Stimulated activated CD4-positive, alpha-beta T cell treated with anti-CD3 and anti-CD28 coated beads, Interleukin-1b, Interleukin-23, amount 100 ng/mL, for 48 hours (primary cell): ENCODE data around the gene DPAGT1.
A peak's percentile ranks its signal among the peaks of the same experiment; 100 is the strongest.
"Not testable (repeated sequence)": the region's sequence is repeated elsewhere in the genome, so short reads cannot be mapped to it uniquely, and the experiment has no call there.

Experiments
- DNase-seq: peaks from one replicate; pipeline ENCODE4 v3.0.0-alpha.2; 2020

The DPAGT1 gene

GRCh38 chr11:119093942-119094815 is 7.5 kb downstream of the DPAGT1 start:
- peak; percentile 45 for DNase-seq

- DNase-seq, result no peak
Observed at GRCh38 chr11:119092880-119093842, 8.5 kb downstream of the DPAGT1 start.

GRCh38 chr11:119091966-119092879 is 9.4 kb downstream of the DPAGT1 start:
- no peak for DNase-seq

GRCh38 chr11:119091178-119091577 is 10.5 kb downstream of the DPAGT1 start:
- no peak for DNase-seq

- no peak for DNase-seq
Observed at GRCh38 chr11:119089319-119089718, 12.3 kb downstream of the DPAGT1 start.

- DNase-seq, result no peak
Observed at GRCh38 chr11:119088406-119088805, 13.2 kb downstream of the DPAGT1 start.

- no peak for DNase-seq
Observed at GRCh38 chr11:119087747-119088241, 13.9 kb downstream of the DPAGT1 start.

- DNase-seq, result no peak
Observed at GRCh38 chr11:119087123-119087522, 14.5 kb downstream of the DPAGT1 start.

- peak; percentile 49 for DNase-seq
Observed at GRCh38 chr11:119085437-119085847, 16.2 kb downstream of the DPAGT1 start.

- DNase-seq, result peak; percentile 93
Observed at GRCh38 chr11:119084663-119085436, 16.8 kb downstream of the DPAGT1 start, which contains the start of gene HMBS. Gene HMBS (plus strand): TSS chr11:119084881. CDS start chr11:119085034, 153 bp downstream.

- DNase-seq, result no peak
Observed at GRCh38 chr11:119081682-119082260, 19.9 kb downstream of the DPAGT1 start.

GRCh38 chr11:119078675-119079420 is 22.8 kb downstream of the DPAGT1 start:
- no peak for DNase-seq

- no peak for DNase-seq
Observed at GRCh38 chr11:119077839-119078238, 23.8 kb downstream of the DPAGT1 start.

GRCh38 chr11:119067371-119068222 is 34.1 kb downstream of the DPAGT1 start, which contains the start of gene VPS11:
Gene VPS11 (plus strand): TSS chr11:119067818. CDS start chr11:119067824, 6 bp downstream.
- peak; percentile 98 for DNase-seq

- peak; percentile 35 for DNase-seq
Observed at GRCh38 chr11:119065369-119065768, 36.3 kb downstream of the DPAGT1 start.

- DNase-seq, result no peak
Observed at GRCh38 chr11:119062779-119063178, 38.9 kb downstream of the DPAGT1 start.

- no peak for DNase-seq
Observed at GRCh38 chr11:119061256-119061655, 40.4 kb downstream of the DPAGT1 start.

- DNase-seq, result not testable (repeated sequence)
Observed at GRCh38 chr11:119059128-119059527, 42.5 kb downstream of the DPAGT1 start.
